ENCODE results near the gene PRRG4. TPM values are rescaled to one million over a fixed set of nuclear protein-coding genes. Genes with fewer than 3 reads are reported as not detected.

PRRG4 gene
- 0.09 TPM in 1 of 2 replicates, not detected in the other for total RNA-seq

GRCh38 chr11:32829680-32830412 lies at the start of gene PRRG4:
Gene PRRG4 (plus strand): TSS chr11:32829927. CDS start chr11:32830530, 603 bp downstream.

DNA sequence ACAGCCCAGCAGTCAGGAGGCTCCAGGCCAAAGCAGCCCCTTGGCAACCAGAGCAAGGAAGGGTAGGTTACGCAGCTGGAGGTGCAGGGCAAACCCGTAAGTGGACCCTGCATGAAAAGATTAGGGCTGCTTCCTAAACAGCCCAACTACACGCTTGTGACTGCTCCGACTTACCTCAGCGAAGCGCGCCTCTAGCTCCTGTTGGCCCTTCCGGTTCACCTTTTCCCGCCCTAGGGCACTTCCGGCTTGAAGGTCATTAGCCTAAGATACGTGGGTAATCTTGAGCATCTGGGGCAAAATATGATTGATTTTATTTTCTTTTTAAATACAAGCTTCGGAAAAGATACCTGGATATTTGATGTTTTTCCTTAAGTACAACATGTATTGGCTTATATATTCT lies 35.3 kb upstream of the PRRG4 start, which contains the start of gene CCDC73:
Gene CCDC73, minus strand, starts transcription at position 224 of the 400 bp plus-strand sequence. CDS start 34,419 bp downstream, outside the sequence.

GRCh38 chr11:32892355-32893092 lies 62.8 kb downstream of the PRRG4 start, which contains the start of gene QSER1:
Gene QSER1 (plus strand): TSS chr11:32892811. CDS start chr11:32893126, 315 bp downstream.

Other genes starting within 250 kb of the PRRG4 start
- gene EIF3M, start 246.1 kb upstream of the PRRG4 start, total RNA-seq, result 407 and 440 TPM in 2 replicates
- gene CCDC73, start 35.3 kb upstream of the PRRG4 start, total RNA-seq, result not detected in 2 replicates
- 13.0 and 17.6 TPM in 2 replicates for gene QSER1, start 62.9 kb downstream of the PRRG4 start, total RNA-seq
- 0.18 and 0.56 TPM in 2 replicates for gene DEPDC7, start 186.0 kb downstream of the PRRG4 start, total RNA-seq
- gene TCP11L1, start 209.6 kb downstream of the PRRG4 start, total RNA-seq, result 10.0 and 14.1 TPM in 2 replicates